Uterus (tissue), 4 donors: Measurements from ENCODE around the gene TAAR8. TPM values are rescaled to one million over a fixed set of nuclear protein-coding genes. Genes with fewer than 3 reads are reported as not detected.

Experiments
- DNase-seq, 2 donors: peaks; one replicate each; pipeline ENCODE4 v3.0.0-alpha.2; 2019 to 2020
- H3K27ac ChIP-seq, 2 donors: fragments of 200-600 bp; sonication (generic); 1 replicate in 1 of 2; 2 replicates in 1 of 2; pipeline ENCODE4 v1.5.1; 2016 to 2018
- H3K27me3 ChIP-seq, 2 donors: fragments of 200-600 bp; sonication (generic); one replicate each; pipeline ENCODE4 v1.5.1; 2018 to 2019; ENCODE audit warnings: control low read depth in 1 of 2
- H3K36me3 ChIP-seq, 2 donors: fragments of 200-600 bp; sonication (generic); one replicate each; pipeline ENCODE4 v1.5.1; 2019; ENCODE audit warnings: control low read depth in 1 of 2
- H3K4me1 ChIP-seq, 2 donors: fragments of 200-600 bp; sonication (generic); one replicate each; pipeline ENCODE4 v1.5.1; 2018 to 2019; ENCODE audit warnings: control low read depth in 1 of 2
- H3K4me3 ChIP-seq, 2 donors: fragments of 200-600 bp; sonication (generic); 1 replicate in 1 of 2; 2 replicates in 1 of 2; pipeline ENCODE4 v1.5.1; 2018 to 2019; ENCODE audit warnings: mild to moderate bottlenecking in 1 of 2
- H3K9me3 ChIP-seq, 2 donors: fragments of 200-600 bp; sonication (generic); one replicate each; pipeline ENCODE4 v1.5.1; 2019; ENCODE audit warnings: control low read depth in 1 of 2
- POLR2A ChIP-seq, 2 donors: fragments of 450-650 bp; IDR thresholded peaks; one replicate each; pipeline ENCODE4 v1.6.1; 2016; ENCODE audit warnings: antibody characterized with exemption in 2 of 2, mild to moderate bottlenecking in 1 of 2, moderate library complexity in 1 of 2
- intact Hi-C: fragments of 100-400 bp; cut with DNase I; formaldehyde crosslinking; loops from one replicate; pipeline ENCODE4 v1.15.1; 2023; ENCODE audit warnings: low total_unique reads
- total RNA-seq, 4 donors: library from RNA; depleted of rRNA in 3 of 4; stranded (reverse); fragments of >200 nt in 3 of 4; gene quantifications; one replicate each; pipeline versions ENCODE4 v1.1.0 to v1.2.4, GENCODE V29; 2014 to 2023
- TF ChIP-seq, protein P1 (sequence below), 4 experiments: fragments of 200-600 bp in 2 of 4; fragments of 450-650 bp in 2 of 4; sonication (generic) in 2 of 4; IDR thresholded peaks; one replicate each; pipeline ENCODE4 v1.5.1; 2016 to 2019; ENCODE audit warnings: antibody characterized with exemption in 4 of 4, mild to moderate bottlenecking in 2 of 4, moderate library complexity in 1 of 4
- donor health status: DM: yes; HTN: yes; CAD: no.

The TAAR8 gene
- total RNA-seq, 4 donors from 2014 or later = 0.28 TPM; not detected in 3

DNA sequence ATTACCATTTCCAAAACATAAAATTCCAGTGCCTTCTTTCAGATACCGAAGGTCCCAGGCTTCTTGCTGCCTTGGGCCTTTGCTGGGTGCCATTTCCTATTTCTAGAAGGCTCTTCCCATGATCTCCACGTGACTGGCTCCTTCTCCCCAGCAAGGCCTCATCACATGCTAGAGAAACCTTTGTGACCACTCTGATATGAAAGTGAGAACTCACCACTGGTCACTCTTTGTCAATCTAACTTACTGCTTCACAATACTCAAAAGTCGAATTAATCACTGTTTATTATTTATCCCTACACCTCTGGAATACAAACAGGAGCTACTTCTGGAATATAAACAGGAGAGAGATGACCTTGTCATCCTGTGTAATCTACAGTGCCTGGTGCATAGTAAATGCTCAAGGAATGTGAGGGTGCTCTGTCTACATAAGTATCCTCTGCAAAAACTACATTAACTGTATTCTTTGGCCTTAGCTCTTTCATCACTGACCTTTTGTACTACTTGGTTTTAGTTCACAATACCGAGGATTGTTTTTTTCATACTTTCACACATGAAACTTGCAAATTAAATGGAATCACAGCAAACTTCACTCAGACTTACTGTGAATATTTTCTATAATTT, 41.2 kb upstream of the TAAR8 start:
- no peak for DNase-seq
- Histone ChIP-seq H3K4me1 (no peaks in the 10 kb centered on the region), H3K27me3 (no peaks in the 10 kb centered on the region), H3K36me3 (no peaks in the 10 kb centered on the region), H3K9me3 (no peaks in the 10 kb centered on the region), H3K4me3 (peak overlapping the region; percentile 62 to 72), H3K27ac (peak overlapping the region in 1 of 2 donors; percentile 75)
- intact Hi-C loops = no loop called here
- TF ChIP-seq, protein P1, sequence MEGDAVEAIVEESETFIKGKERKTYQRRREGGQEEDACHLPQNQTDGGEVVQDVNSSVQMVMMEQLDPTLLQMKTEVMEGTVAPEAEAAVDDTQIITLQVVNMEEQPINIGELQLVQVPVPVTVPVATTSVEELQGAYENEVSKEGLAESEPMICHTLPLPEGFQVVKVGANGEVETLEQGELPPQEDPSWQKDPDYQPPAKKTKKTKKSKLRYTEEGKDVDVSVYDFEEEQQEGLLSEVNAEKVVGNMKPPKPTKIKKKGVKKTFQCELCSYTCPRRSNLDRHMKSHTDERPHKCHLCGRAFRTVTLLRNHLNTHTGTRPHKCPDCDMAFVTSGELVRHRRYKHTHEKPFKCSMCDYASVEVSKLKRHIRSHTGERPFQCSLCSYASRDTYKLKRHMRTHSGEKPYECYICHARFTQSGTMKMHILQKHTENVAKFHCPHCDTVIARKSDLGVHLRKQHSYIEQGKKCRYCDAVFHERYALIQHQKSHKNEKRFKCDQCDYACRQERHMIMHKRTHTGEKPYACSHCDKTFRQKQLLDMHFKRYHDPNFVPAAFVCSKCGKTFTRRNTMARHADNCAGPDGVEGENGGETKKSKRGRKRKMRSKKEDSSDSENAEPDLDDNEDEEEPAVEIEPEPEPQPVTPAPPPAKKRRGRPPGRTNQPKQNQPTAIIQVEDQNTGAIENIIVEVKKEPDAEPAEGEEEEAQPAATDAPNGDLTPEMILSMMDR (IDR thresholded peaks at IDR 0.05) = no peak
- TF ChIP-seq POLR2A (IDR thresholded peaks at IDR 0.05) = no peak

DNA sequence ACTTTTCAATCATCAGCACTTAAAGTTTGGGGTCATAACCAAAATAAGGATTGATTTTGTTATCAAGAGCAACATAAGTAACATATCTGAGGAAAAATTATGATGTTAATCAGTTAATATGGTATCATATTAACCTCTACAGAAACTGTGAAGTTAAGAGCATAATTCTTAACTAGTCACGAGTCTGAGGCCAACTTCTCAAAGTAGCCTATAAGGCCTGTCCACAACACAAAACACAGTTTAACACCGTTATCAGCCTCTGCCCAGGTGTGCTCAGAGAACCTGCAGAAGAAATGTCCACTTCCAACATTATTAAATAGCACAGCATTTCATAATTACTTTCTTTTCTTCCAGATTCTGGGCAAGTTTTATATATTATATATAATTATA, 40.6 kb upstream of the TAAR8 start:
- H3K27ac ChIP-seq = peak overlapping the region; percentile 75 to 80
- no peaks in the 10 kb centered on the region for H3K4me1 ChIP-seq
- H3K27me3 ChIP-seq = no peaks in the 10 kb centered on the region
- TF ChIP-seq POLR2A (IDR thresholded peaks at IDR 0.05) = no peak
- TF ChIP-seq, protein P1 (IDR thresholded peaks at IDR 0.05) = no peak
- intact Hi-C loops = no loop called here
- no peaks in the 10 kb centered on the region for H3K36me3 ChIP-seq
- DNase-seq = no peak
- H3K9me3 ChIP-seq = no peaks in the 10 kb centered on the region
- peak overlapping the region; percentile 62 to 72 for H3K4me3 ChIP-seq

DNA sequence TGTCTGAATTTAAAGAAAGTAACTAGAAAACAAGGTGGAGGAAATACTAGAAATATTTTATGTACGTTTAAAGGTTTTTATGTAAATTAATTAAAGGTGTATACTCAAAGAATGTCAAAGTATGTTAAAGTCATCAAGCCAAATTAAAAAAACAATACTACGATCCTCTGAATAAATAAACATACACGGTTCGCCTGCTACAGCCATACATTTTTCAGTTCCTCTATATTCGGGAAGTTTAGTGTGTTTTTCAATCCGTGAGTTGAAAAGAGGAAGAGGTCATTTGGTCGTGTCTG, 40.2 kb upstream of the TAAR8 start:
- no peak for DNase-seq
- no peak for TF ChIP-seq POLR2A (IDR thresholded peaks at IDR 0.05)
- TF ChIP-seq, protein P1 (IDR thresholded peaks at IDR 0.05) = no peak
- Histone ChIP-seq H3K27me3 (no peaks in the 10 kb centered on the region), H3K27ac (peak overlapping the region; percentile 75 to 80), H3K4me3 (peak overlapping the region; percentile 62 to 72), H3K4me1 (no peaks in the 10 kb centered on the region), H3K36me3 (no peaks in the 10 kb centered on the region), H3K9me3 (no peaks in the 10 kb centered on the region)
- intact Hi-C loops = no loop called here

DNA sequence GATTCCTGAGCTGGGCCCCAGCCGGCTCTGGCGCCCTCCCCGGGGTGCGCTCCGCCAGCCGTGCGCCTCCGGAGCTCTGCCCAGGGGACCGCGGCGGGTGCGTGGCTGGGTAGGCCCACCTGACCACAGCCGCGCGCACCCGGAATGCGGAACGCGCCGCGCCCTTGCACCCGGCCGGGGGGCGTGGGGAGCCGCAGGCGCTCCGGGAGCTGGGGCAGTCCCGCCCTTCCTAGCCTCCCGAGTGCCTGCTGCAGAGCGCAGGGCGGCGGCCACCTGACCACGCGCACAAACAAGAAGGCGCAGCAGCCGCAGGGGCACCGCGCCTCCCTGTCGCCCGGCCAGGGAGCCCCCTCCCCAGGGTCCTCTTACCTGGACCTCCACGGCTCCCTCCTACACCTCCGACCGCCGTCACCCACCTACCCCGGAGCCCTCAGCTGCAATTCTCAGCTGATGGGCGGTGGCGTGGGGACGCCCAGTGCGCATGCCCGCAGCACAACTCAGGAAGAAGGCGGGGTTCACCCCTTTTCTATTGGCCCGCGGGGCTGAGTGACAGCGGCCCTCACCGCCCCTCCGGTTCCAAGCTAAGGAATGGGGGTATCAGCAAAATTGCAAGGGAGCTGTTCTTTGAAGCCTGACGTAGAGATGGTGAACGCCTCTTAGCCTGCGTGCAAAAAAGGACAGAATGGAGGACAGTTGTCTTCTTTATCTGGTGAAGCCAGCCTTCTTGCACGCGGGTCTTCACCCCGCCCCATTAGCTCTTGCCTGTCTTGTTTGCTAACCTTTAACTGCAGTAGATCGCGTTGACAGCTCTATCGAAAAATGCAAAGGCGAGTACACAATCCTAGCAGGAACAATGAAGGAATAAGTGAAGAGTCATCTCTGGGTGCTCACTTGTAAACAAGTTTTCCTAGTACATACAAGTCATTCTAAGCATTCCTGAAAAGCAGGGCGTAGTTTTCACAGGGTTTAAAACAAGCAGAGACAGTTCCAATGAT, 39.5 kb upstream of the TAAR8 start, which contains the start of gene STX7:
STX7 (minus strand) TSS at position 479 of the 995 bp plus-strand sequence. CDS start 9,586 bp downstream, outside the sequence.
- H3K36me3 ChIP-seq = no peaks in the 10 kb centered on the region
- peak; percentile 88 to 89 for DNase-seq
- TF ChIP-seq, protein P1 (IDR thresholded peaks at IDR 0.05) = no peak
- TF ChIP-seq POLR2A (IDR thresholded peaks at IDR 0.05) = peak; percentile 76 to 83
- intact Hi-C loops = no loop called here
- H3K27me3 ChIP-seq = no peaks in the 10 kb centered on the region
- peak within 1 kb of the TSS; percentile 62 to 72 for H3K4me3 ChIP-seq
- H3K27ac ChIP-seq = peak within 1 kb of the TSS; percentile 75 to 80
- H3K4me1 ChIP-seq = no peaks in the 10 kb centered on the region
- no peaks in the 10 kb centered on the region for H3K9me3 ChIP-seq
